Thyroid gland (tissue), 4 donors: ENCODE results near the gene TMEM131L.

Experiments used
- POLR2A ChIP-seq, 2 donors: fragments of 450-650 bp; IDR thresholded peaks; one replicate each; pipeline ENCODE4 v1.6.1; 2017; ENCODE audit warnings: antibody characterized with exemption in 2 of 2, mild to moderate bottlenecking in 2 of 2, moderate library complexity in 1 of 2
- TF ChIP-seq, protein P1 (sequence below), 6 experiments: fragments of 200-600 bp in 3 of 6; fragments of 450-650 bp in 3 of 6; sonication (generic) in 3 of 6; IDR thresholded peaks; one replicate each; pipeline ENCODE4 v1.5.1; 2016 to 2019; ENCODE audit warnings: antibody characterized with exemption in 6 of 6, mild to moderate bottlenecking in 2 of 6, inconsistent platforms in 1 of 6, moderate library complexity in 1 of 6

DNA sequence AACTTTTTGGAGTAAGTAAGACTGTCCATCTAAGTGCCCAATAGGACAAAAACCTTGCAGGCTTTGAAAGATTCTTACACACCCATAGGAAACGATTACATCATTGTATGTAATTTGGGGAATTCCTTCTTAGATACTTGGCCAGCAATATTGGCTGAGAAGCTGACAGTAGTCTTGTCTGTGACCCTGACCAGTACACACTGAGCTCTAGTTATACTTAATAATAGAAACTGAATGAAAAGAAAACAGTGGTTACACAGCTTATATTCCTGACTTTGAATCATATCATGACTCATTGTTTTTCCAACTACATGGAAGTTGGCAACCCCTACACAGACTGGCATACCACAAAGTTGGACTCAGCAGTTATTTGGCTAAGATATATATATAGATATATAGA is 210.8 kb downstream of the TMEM131L start:
- TF ChIP-seq, protein P1, sequence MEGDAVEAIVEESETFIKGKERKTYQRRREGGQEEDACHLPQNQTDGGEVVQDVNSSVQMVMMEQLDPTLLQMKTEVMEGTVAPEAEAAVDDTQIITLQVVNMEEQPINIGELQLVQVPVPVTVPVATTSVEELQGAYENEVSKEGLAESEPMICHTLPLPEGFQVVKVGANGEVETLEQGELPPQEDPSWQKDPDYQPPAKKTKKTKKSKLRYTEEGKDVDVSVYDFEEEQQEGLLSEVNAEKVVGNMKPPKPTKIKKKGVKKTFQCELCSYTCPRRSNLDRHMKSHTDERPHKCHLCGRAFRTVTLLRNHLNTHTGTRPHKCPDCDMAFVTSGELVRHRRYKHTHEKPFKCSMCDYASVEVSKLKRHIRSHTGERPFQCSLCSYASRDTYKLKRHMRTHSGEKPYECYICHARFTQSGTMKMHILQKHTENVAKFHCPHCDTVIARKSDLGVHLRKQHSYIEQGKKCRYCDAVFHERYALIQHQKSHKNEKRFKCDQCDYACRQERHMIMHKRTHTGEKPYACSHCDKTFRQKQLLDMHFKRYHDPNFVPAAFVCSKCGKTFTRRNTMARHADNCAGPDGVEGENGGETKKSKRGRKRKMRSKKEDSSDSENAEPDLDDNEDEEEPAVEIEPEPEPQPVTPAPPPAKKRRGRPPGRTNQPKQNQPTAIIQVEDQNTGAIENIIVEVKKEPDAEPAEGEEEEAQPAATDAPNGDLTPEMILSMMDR (IDR thresholded peaks at IDR 0.05) = no peak
- no peak for TF ChIP-seq POLR2A (IDR thresholded peaks at IDR 0.05)
